GM23248 (cell line): ENCODE data around the gene RIMBP3C.
"Not testable (repeated sequence)": the region's sequence is repeated elsewhere in the genome, so short reads cannot be mapped to it uniquely, and the experiment has no call there.

Experiments used
- EZH2 ChIP-seq: fragments of 200-600 bp; sonication (generic); IDR thresholded peaks from 2 replicates; pipeline ENCODE4 v1.6.1; 2018; ENCODE audit warnings: antibody characterized with exemption, mild to moderate bottlenecking; ENCODE audit not compliant: insufficient read depth, poor library complexity, severe bottlenecking
- EZH2phosphoT487 ChIP-seq: fragments of 200-600 bp; sonication (generic); IDR thresholded peaks from 2 replicates; pipeline ENCODE4 v1.6.1; 2018; ENCODE audit warnings: antibody characterized with exemption, moderate library complexity, mild to moderate bottlenecking, low read depth; ENCODE audit not compliant: insufficient read depth

DNA sequence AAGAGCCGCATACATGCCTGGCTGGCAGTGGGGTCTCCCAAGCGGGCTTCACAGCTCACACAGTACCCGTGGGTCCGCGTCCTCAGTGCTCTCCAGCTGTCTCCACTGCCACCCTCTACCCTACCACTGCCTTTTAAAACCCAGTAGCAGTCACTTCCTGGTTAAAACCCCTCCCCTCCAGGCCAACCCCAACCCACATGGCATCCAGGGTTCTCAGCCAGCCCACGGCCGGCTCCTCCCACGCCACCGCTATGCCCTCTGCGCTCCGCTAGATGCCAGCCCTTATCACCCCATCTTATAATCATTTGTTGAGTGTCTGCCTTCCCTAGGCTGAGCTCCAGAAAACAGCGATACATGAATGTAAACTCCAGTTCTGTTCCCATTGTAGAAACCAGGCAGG lies 37.1 kb downstream of the RIMBP3C start:
- not testable (repeated sequence) for TF ChIP-seq EZH2, EZH2phosphoT487
